SK-N-SH (cell line): Measurements from ENCODE around the gene IRAG1. TPM values are rescaled to one million over a fixed set of nuclear protein-coding genes. Genes with fewer than 3 reads are reported as not detected.

Source experiments
- CTCF ChIA-PET: fragments of 300-600, 350-600 bp; formaldehyde crosslinking; extraction: SDS; loops from one replicate; lab custom pipeline; 2021; lab: Yijun Ruan, JAX
- POLR2A ChIA-PET: fragments of 350-600 bp; sonication (Branson Sonifier 250); formaldehyde crosslinking; extraction: SDS; loops from one replicate; lab custom pipeline; 2020; ENCODE audit warnings: antibody characterized with exemption, inconsistent platforms; lab: Yijun Ruan, JAX
- DNase-seq: peaks from one replicate; pipeline ENCODE4 v3.0.0; 2012
- H2AFZ ChIP-seq: fragments of 200-600 bp; sonication (generic); 2 replicates; pipeline ENCODE4 v1.8.1; 2016; ENCODE audit warnings: antibody characterized with exemption, mild to moderate bottlenecking, low read depth
- H3F3A ChIP-seq: fragments of 200-600 bp; sonication (generic); replicated peaks from 2 replicates; pipeline ENCODE3; 2016; ENCODE audit warnings: antibody characterized with exemption, mild to moderate bottlenecking; ENCODE audit not compliant: insufficient read depth
- H3K27ac ChIP-seq, 2 experiments: fragments of 200-500 bp in 1 of 2; fragments of 200-600 bp in 1 of 2; sonication (Bioruptor generic) in 1 of 2; sonication (generic), shearing (Covaris generic) in 1 of 2; 2 replicates each; pipeline versions ENCODE4 v1.5.1 to v1.6.1; 2014 to 2016; ENCODE audit warnings: low read depth in 2 of 2, inconsistent platforms in 1 of 2, low read length in 1 of 2, mild to moderate bottlenecking in 1 of 2, mixed read lengths in 1 of 2
- H3K27me3 ChIP-seq: fragments of 200-600 bp; sonication (generic), shearing (Covaris generic); 2 replicates; pipeline ENCODE4 v1.6.1; 2016; ENCODE audit warnings: mixed run types; ENCODE audit not compliant: insufficient read depth
- H3K36me3 ChIP-seq, 2 experiments: fragments of 200-500 bp in 1 of 2; fragments of 200-600 bp in 1 of 2; sonication (Bioruptor generic) in 1 of 2; sonication (generic) in 1 of 2; replicated peaks in 1 of 2; 2 replicates each; pipeline versions ENCODE3 to v1.5.1; 2014 to 2016; ENCODE audit warnings: low read length in 1 of 2, mild to moderate bottlenecking in 1 of 2; ENCODE audit not compliant: insufficient read depth in 2 of 2, control insufficient read depth in 1 of 2
- H3K4me1 ChIP-seq, 2 experiments: fragments of 200-500 bp in 1 of 2; fragments of 200-600 bp in 1 of 2; sonication (Bioruptor generic) in 1 of 2; sonication (generic), shearing (Covaris generic) in 1 of 2; 2 replicates each; pipeline versions ENCODE4 v1.5.1 to v1.6.1; 2014 to 2016; ENCODE audit warnings: low read depth in 1 of 2, low read length in 1 of 2, mixed run types in 1 of 2; ENCODE audit not compliant: insufficient read depth in 2 of 2, control insufficient read depth in 1 of 2
- H3K4me2 ChIP-seq: fragments of 200-600 bp; sonication (generic), shearing (Covaris generic); 2 replicates; pipeline ENCODE4 v1.6.1; 2017; ENCODE audit warnings: mixed run types
- H3K4me3 ChIP-seq, 2 experiments: fragments of 200-500 bp in 1 of 2; fragments of 200-600 bp in 1 of 2; sonication (Bioruptor generic) in 1 of 2; sonication (generic), shearing (Covaris generic) in 1 of 2; 2 replicates each; pipeline versions ENCODE4 v1.5.1 to v1.8.1; 2014 to 2016; ENCODE audit warnings: low read depth in 2 of 2, inconsistent platforms in 1 of 2, low read length in 1 of 2, mild to moderate bottlenecking in 1 of 2, mixed read lengths in 1 of 2, moderate library complexity in 1 of 2
- H3K79me2 ChIP-seq: fragments of 200-600 bp; sonication (generic); 2 replicates; pipeline ENCODE4 v1.8.1; 2017; ENCODE audit warnings: mild to moderate bottlenecking; ENCODE audit not compliant: insufficient read depth
- H3K9ac ChIP-seq: fragments of 200-600 bp; sonication (generic); 2 replicates; pipeline ENCODE4 v1.6.1; 2017; ENCODE audit warnings: mixed run types
- H3K9me2 ChIP-seq: fragments of 200-600 bp; sonication (generic); 2 replicates; pipeline ENCODE4 v1.6.1; 2017; ENCODE audit warnings: mixed run types
- H3K9me3 ChIP-seq: fragments of 200-600 bp; sonication (generic); 2 replicates; pipeline ENCODE4 v1.6.1; 2017; ENCODE audit warnings: mixed run types, mild to moderate bottlenecking, moderate library complexity
- H4K20me1 ChIP-seq: fragments of 200-600 bp; sonication (generic); 2 replicates; pipeline ENCODE4 v1.6.1; 2017; ENCODE audit warnings: mild to moderate bottlenecking, mixed run types; ENCODE audit not compliant: insufficient read depth
- ELF1 ChIP-seq: IDR thresholded peaks from 2 replicates; pipeline ENCODE4 v1.4.0; 2012
- EZH2phosphoT487 ChIP-seq: fragments of 200-600 bp; sonication (generic); IDR thresholded peaks from 2 replicates; pipeline ENCODE4 v1.6.1; 2017; ENCODE audit warnings: low read depth, mixed run types, mild to moderate bottlenecking, antibody characterized with exemption, moderate library complexity, borderline replicate concordance
- FOXJ3 ChIP-seq: sonication (generic); formaldehyde crosslinking; IDR thresholded peaks from 2 replicates; pipeline ENCODE4 v1.5.1; 2020; ENCODE audit warnings: mild to moderate bottlenecking, missing genetic modification reagents
- GABPA ChIP-seq: IDR thresholded peaks from 2 replicates; pipeline ENCODE4 v1.4.0; 2012; ENCODE audit warnings: low read depth, mild to moderate bottlenecking
- IRF3 ChIP-seq: fragments of 150-350 bp; IDR thresholded peaks from 2 replicates; pipeline ENCODE4 v1.6.1; 2016; ENCODE audit warnings: mild to moderate bottlenecking, low read depth, low read length
- JUND ChIP-seq: IDR thresholded peaks from 2 replicates; pipeline ENCODE4 v1.4.0; 2012
- MXI1 ChIP-seq: IDR thresholded peaks from 2 replicates; pipeline ENCODE4 v1.6.1; 2012; ENCODE audit warnings: mild to moderate bottlenecking, low read depth, low read length, improper control_type of control experiment
- RFX5 ChIP-seq: IDR thresholded peaks from 2 replicates; pipeline ENCODE4 v1.6.1; 2012; ENCODE audit warnings: mild to moderate bottlenecking, improper control_type of control experiment, low read length
- RXRA ChIP-seq: IDR thresholded peaks from 2 replicates; pipeline ENCODE4 v1.4.0; 2012; ENCODE audit warnings: low read depth, mild to moderate bottlenecking, borderline replicate concordance
- TAF1 ChIP-seq: IDR thresholded peaks from 2 replicates; pipeline ENCODE4 v1.6.1; 2012; ENCODE audit warnings: low read depth, mild to moderate bottlenecking, low read length, moderate library complexity, borderline replicate concordance
- TEAD4 ChIP-seq: IDR thresholded peaks from 2 replicates; pipeline ENCODE4 v1.4.0; 2012; ENCODE audit warnings: mild to moderate bottlenecking, borderline replicate concordance; ENCODE audit not compliant: insufficient read depth
- USF2 ChIP-seq: fragments of 150-350 bp; IDR thresholded peaks from 2 replicates; pipeline ENCODE4 v1.6.1; 2017; ENCODE audit warnings: antibody characterized with exemption, low read length, low read depth, borderline replicate concordance
- WGBS: methylation state at CpG from one replicate; pipeline ENCODE4 v1.1.6; 2017; ENCODE audit warnings: low lambda C conversion rate; 5-methylcytosine and 5-hydroxymethylcytosine counted together
- polyA plus RNA-seq, 3 experiments: library from polyadenylated mRNA; depleted of rRNA; stranded (reverse); fragments of >200 nt; gene quantifications; 2 replicates each; pipeline ENCODE4 v1.2.3, GENCODE V29; 2012
- TF ChIP-seq, protein P1 (sequence below): IDR thresholded peaks from 2 replicates; pipeline ENCODE4; 2012

Gene IRAG1
- polyA plus RNA-seq, 1 of the 3 experiments (the other 2 are of a cell fraction): 0.05 TPM

GRCh38 chr11:10709299-10710086 lies 15.9 kb upstream of the IRAG1 start:
- Histone ChIP-seq H3K27me3 (no peaks in the 10 kb centered on the region; the same call in 1 of the 2 replicates), H3K4me3 (no peak overlapping the region), H3K36me3 (no peaks in the 10 kb centered on the region), H3K9ac (no peak overlapping the region), H3K9me3 (no peaks in the 10 kb centered on the region), H3K79me2 (no peaks in the 10 kb centered on the region), H2AFZ (no peak overlapping the region), H3K4me1 (no peaks in the 10 kb centered on the region), H3K4me2 (no peak overlapping the region), H3K27ac (no peak overlapping the region), H3K9me2 (no peaks in the 10 kb centered on the region), H3F3A (no peaks in the 10 kb centered on the region), H4K20me1 (no peaks in the 10 kb centered on the region)
- CTCF ChIA-PET: interaction anchor here (1.0 to 1.5 kb wide), 2 partner anchors 12 to 304 kb away, joined by 3 to 4 read pairs; no protein-coding TSS in a partner anchor
- POLR2A ChIA-PET: interaction anchor here (1.6 kb wide), 1 partner anchor 169 kb away, joined by 3 read pairs; the partner anchor contains the start of gene RNF141
- WGBS: 60% methylated on average over 5 of the region's 5 CpGs
- TF ChIP-seq ELF1 (no peak), RFX5 (no peak), EZH2phosphoT487 (no peak), MXI1 (no peak), IRF3 (no peak), RXRA (no peak), TEAD4 (no peak)
- DNase-seq: no peak

DNA sequence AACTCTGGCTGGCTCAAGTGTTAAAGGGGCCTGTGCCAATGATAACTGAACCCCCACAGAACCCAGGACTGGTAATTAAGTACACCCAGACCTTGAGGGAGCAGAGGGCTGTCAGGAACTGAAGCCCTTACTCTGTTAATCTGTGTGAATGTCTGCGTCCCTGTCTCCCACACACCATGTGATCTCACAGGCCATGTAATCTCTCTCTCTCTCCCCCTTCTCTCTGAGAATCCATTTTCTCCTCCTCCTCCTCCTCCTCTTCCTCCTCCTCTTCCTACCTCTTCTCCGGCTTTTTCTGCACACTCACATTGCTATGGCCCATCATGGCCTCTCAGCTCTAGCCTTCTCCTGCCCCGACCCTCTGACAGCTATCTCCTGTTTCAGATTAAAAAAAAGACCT lies 14.6 kb upstream of the IRAG1 start:
- ChIA-PET POLR2A (no interaction called here), CTCF (interaction anchor here (0.8 to 1.5 kb wide), 3 partner anchors 11 to 303 kb away, joined by 3 to 4 read pairs (median 4); partner anchors contain the start of gene IRAG1)
- no peaks in the 10 kb centered on the region for H3F3A ChIP-seq
- 69% methylated on average over 3 of the region's 3 CpGs for WGBS
- H3K36me3 ChIP-seq: no peaks in the 10 kb centered on the region
- no peaks in the 10 kb centered on the region for H3K4me1 ChIP-seq
- DNase-seq: no peak
- no peak overlapping the region for H3K9ac ChIP-seq
- H3K4me2 ChIP-seq: no peak overlapping the region
- no peaks in the 10 kb centered on the region for H3K9me2 ChIP-seq
- no peak overlapping the region for H2AFZ ChIP-seq
- H3K27me3 ChIP-seq: no peaks in the 10 kb centered on the region; the same call in 1 of the 2 replicates
- no peaks in the 10 kb centered on the region for H3K9me3 ChIP-seq
- H3K79me2 ChIP-seq: no peaks in the 10 kb centered on the region
- TF ChIP-seq ELF1 (no peak), TAF1 (no peak), TEAD4 (no peak), USF2 (no peak), MXI1 (no peak), FOXJ3 (no peak), JUND (no peak), GABPA (no peak)
- TF ChIP-seq, protein P1, sequence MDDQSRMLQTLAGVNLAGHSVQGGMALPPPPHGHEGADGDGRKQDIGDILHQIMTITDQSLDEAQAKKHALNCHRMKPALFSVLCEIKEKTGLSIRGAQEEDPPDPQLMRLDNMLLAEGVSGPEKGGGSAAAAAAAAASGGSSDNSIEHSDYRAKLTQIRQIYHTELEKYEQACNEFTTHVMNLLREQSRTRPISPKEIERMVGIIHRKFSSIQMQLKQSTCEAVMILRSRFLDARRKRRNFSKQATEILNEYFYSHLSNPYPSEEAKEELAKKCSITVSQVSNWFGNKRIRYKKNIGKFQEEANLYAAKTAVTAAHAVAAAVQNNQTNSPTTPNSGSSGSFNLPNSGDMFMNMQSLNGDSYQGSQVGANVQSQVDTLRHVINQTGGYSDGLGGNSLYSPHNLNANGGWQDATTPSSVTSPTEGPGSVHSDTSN: no peak
- no peak overlapping the region for H3K27ac ChIP-seq
- no peak overlapping the region for H3K4me3 ChIP-seq
- no peaks in the 10 kb centered on the region for H4K20me1 ChIP-seq
